Measurements from ENCODE around the gene KBTBD4. TPM values are rescaled to one million over a fixed set of nuclear protein-coding genes. Genes with fewer than 3 reads are reported as not detected.
"Not testable (repeated sequence)": the region's sequence is repeated elsewhere in the genome, so short reads cannot be mapped to it uniquely, and the experiment has no call there.

Gene KBTBD4
- total RNA-seq, 1 donor from 2014 or later, result 17.2 TPM

GRCh38 chr11:47589977-47590861 is 11.4 kb upstream of the KBTBD4 start:
- intact Hi-C loops (cut with micrococcal nuclease), result no loop called here

- intact Hi-C loops (cut with micrococcal nuclease), result no loop called here
Observed at GRCh38 chr11:47589584-47589976, 10.8 kb upstream of the KBTBD4 start.

- intact Hi-C loops (cut with micrococcal nuclease), result no loop called here
Observed at GRCh38 chr11:47589118-47589517, 10.3 kb upstream of the KBTBD4 start.

GRCh38 chr11:47587723-47588326 is 9.1 kb upstream of the KBTBD4 start:
- intact Hi-C loops (cut with micrococcal nuclease), result no loop called here

GRCh38 chr11:47587039-47587716 is 8.4 kb upstream of the KBTBD4 start:
- intact Hi-C loops (cut with micrococcal nuclease), result no loop called here

GRCh38 chr11:47586098-47586855 is 7.5 kb upstream of the KBTBD4 start, which contains the start of gene FAM180B:
Gene FAM180B (plus strand): TSS chr11:47586678. CDS start chr11:47586769, 91 bp downstream.
- intact Hi-C loops (cut with micrococcal nuclease), result no loop called here

GRCh38 chr11:47583844-47584243 is 5.1 kb upstream of the KBTBD4 start:
- intact Hi-C loops (cut with micrococcal nuclease), result no loop called here

- intact Hi-C loops (cut with micrococcal nuclease), result loop anchor here (1.0 to 5.0 kb wide), 3 partner anchors 11 to 360 kb away; partner anchors contain the start of gene NUP160
Observed at GRCh38 chr11:47577460-47578041, 1.2 kb downstream of the KBTBD4 start.

GRCh38 chr11:47573321-47573720 is 5.4 kb downstream of the KBTBD4 start:
- intact Hi-C loops (cut with micrococcal nuclease), result no loop called here

- intact Hi-C loops (cut with micrococcal nuclease), result no loop called here
Observed at GRCh38 chr11:47572715-47573255, 6.0 kb downstream of the KBTBD4 start.

- intact Hi-C loops (cut with micrococcal nuclease), result no loop called here
Observed at GRCh38 chr11:47571895-47572294, 6.9 kb downstream of the KBTBD4 start.

GRCh38 chr11:47571357-47571729 is 7.4 kb downstream of the KBTBD4 start:
- intact Hi-C loops (cut with micrococcal nuclease), result no loop called here

GRCh38 chr11:47570651-47571356 is 8.0 kb downstream of the KBTBD4 start:
- intact Hi-C loops (cut with micrococcal nuclease), result no loop called here

GRCh38 chr11:47569646-47570045 is 9.1 kb downstream of the KBTBD4 start:
- intact Hi-C loops (cut with micrococcal nuclease), result no loop called here

GRCh38 chr11:47566149-47566698 is 12.5 kb downstream of the KBTBD4 start:
- intact Hi-C loops (cut with micrococcal nuclease), result loop anchor here (1.0 kb wide), 1 partner anchor 12 kb away; the partner anchor contains the start of gene KBTBD4

GRCh38 chr11:47565340-47566148 is 13.2 kb downstream of the KBTBD4 start, which contains the start of gene PTPMT1:
Gene PTPMT1 (plus strand): TSS chr11:47565599. CDS start chr11:47565623, 24 bp downstream.
- intact Hi-C loops (cut with micrococcal nuclease), result loop anchor here (1.0 kb wide), 2 partner anchors 12 to 13 kb away; partner anchors contain the start of genes CELF1 and KBTBD4

- intact Hi-C loops (cut with micrococcal nuclease), result loop anchor here (1.0 kb wide), 1 partner anchor 12 kb away; the partner anchor contains the start of gene CELF1
Observed at GRCh38 chr11:47564933-47565339, 13.8 kb downstream of the KBTBD4 start.

GRCh38 chr11:47564366-47564765 is 14.4 kb downstream of the KBTBD4 start:
- intact Hi-C loops (cut with micrococcal nuclease), result not testable (repeated sequence)
